GM10266 (cell line): ENCODE data around the gene ASPA.
"Not testable (repeated sequence)": the region's sequence is repeated elsewhere in the genome, so short reads cannot be mapped to it uniquely, and the experiment has no call there.

ENCODE experiments used
- DNase-seq: peaks from one replicate; pipeline ENCODE4 v3.0.0; 2012; ENCODE audit errors: extremely low spot score
- TF ChIP-seq, protein P1 (sequence below): IDR thresholded peaks from 2 replicates; pipeline ENCODE4 v1.5.1; 2012; ENCODE audit warnings: mild to moderate bottlenecking, low read depth; ENCODE audit not compliant: control insufficient read depth, insufficient read depth; ENCODE audit errors: missing control alignments

Gene ASPA

GRCh38 chr17:3475812-3476610, at the start of gene ASPA:
TSS of gene ASPA (plus strand) at chr17:3475997. CDS start at chr17:3476160, 163 bp downstream.
- TF ChIP-seq, protein P1, sequence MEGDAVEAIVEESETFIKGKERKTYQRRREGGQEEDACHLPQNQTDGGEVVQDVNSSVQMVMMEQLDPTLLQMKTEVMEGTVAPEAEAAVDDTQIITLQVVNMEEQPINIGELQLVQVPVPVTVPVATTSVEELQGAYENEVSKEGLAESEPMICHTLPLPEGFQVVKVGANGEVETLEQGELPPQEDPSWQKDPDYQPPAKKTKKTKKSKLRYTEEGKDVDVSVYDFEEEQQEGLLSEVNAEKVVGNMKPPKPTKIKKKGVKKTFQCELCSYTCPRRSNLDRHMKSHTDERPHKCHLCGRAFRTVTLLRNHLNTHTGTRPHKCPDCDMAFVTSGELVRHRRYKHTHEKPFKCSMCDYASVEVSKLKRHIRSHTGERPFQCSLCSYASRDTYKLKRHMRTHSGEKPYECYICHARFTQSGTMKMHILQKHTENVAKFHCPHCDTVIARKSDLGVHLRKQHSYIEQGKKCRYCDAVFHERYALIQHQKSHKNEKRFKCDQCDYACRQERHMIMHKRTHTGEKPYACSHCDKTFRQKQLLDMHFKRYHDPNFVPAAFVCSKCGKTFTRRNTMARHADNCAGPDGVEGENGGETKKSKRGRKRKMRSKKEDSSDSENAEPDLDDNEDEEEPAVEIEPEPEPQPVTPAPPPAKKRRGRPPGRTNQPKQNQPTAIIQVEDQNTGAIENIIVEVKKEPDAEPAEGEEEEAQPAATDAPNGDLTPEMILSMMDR = no peak
- no peak for DNase-seq

DNA sequence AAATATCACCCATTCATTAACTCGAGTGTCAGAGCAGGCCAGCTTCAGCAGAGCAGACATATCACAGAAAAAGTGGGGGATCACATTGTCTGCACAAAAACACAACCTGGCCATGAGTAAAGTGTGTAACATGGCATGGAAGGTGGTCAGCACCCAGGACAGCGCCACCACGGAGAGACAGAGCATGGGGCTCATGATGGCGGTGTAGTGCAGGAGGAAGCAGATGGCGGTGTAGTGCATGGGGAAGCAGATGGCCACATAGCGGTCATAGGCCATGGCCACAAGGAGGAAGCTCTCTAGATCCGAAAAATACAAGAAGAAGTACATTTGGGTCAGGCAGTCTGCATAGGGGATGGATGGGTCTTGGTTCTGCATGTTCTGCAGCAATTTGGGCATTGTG, 42.6 kb upstream of the ASPA start:
- not testable (repeated sequence) for DNase-seq

- TF ChIP-seq, protein P1 = no peak
- no peak for DNase-seq
These were observed 42.1 kb upstream of the ASPA start, which contains the start of gene OR1E2 for GRCh38 chr17:3433741-3434140. TSS of gene OR1E2 (minus strand) at chr17:3433841. CDS start at chr17:3433841, 0 bp downstream.

DNA sequence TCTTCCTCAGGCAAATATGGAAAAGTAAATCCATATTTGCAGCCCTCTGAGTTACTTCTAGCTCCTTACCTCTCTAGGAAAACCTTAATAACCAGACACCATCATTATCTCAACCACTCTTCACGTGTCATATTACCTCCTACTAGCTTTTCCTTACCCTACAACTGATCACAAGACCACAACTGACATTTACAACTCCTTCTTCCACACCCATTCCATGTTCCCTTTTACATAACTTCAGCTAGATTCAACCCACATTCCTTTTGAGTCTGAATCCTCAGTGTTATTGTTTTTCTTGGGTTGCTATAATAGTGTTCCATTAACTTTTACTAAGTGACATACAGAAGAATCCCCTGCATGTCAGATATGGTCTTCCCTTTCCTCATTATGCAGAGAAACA, 37.4 kb upstream of the ASPA start:
- TF ChIP-seq, protein P1 = no peak
- DNase-seq = no peak

DNA sequence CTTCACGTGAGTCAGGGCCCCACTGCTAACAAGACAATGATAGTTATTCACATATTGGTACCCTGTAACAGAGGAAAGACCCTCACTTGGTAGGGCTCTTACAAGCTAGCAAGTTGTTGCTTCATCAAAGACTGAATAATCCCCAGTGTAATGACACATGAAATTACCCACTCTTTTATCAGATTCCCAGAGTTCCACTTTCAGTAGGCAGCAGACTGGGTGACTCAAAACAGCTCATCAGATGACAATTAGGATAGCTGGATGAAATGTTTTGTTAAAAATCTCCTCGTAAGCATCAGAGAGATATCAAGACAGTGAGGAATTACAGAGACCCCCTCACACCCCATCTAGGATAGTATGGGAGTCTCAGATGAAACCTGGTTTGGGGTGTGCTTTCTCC, 35.3 kb upstream of the ASPA start:
- TF ChIP-seq, protein P1 = no peak
- DNase-seq = no peak

GRCh38 chr17:3447625-3448024, 28.2 kb upstream of the ASPA start:
- DNase-seq = no peak
- TF ChIP-seq, protein P1 = no peak

- TF ChIP-seq, protein P1 = no peak
- DNase-seq = no peak
These were observed 27.6 kb upstream of the ASPA start for GRCh38 chr17:3448059-3448665.

- not testable (repeated sequence) for DNase-seq
These were observed 9.4 kb upstream of the ASPA start for GRCh38 chr17:3466355-3466754.
